HL-60 (cell line): ENCODE results near the gene CRLF1.

Experiments
- CTCF ChIP-seq: IDR thresholded peaks from one replicate; pipeline ENCODE4 v1.5.1; 2011; ENCODE audit warnings: low read length, control low read depth, inconsistent platforms; ENCODE audit not compliant: insufficient read depth
- POLR2AphosphoS5 ChIP-seq: IDR thresholded peaks from 2 replicates; pipeline ENCODE4 v1.6.1; 2012; ENCODE audit warnings: low read depth
- REST ChIP-seq: IDR thresholded peaks from 2 replicates; pipeline ENCODE4 v1.6.1; 2012; ENCODE audit warnings: low read depth; ENCODE audit not compliant: insufficient replicate concordance

GRCh38 chr19:18576383-18576782 lies 30.2 kb downstream of the CRLF1 start:
- no peak for TF ChIP-seq CTCF
- no peak for TF ChIP-seq REST
- TF ChIP-seq POLR2AphosphoS5: 0 out of 2 replicates have a peak, but pooled peaks have one; percentile 22
